Kidney epithelial cell (primary cell): ENCODE measurements around the gene GABRB3. TPM values are rescaled to one million over a fixed set of nuclear protein-coding genes. Genes with fewer than 3 reads are reported as not detected.

Experiments
- DNase-seq: peaks from one replicate; pipeline ENCODE4 v3.0.0-alpha.2; 2010; ENCODE audit warnings: low read depth
- H3K27me3 ChIP-seq: 2 replicates; pipeline ENCODE4 v1.6.0; 2011; ENCODE audit warnings: low read length; ENCODE audit not compliant: control insufficient read depth, insufficient read depth
- H3K36me3 ChIP-seq: 2 replicates; pipeline ENCODE4 v1.5.1; 2011; ENCODE audit warnings: low read length; ENCODE audit not compliant: control insufficient read depth, insufficient read depth
- H3K4me3 ChIP-seq: 2 replicates; pipeline ENCODE4 v1.5.1; 2011; ENCODE audit warnings: low read depth, mild to moderate bottlenecking, control low read depth, low read length
- CTCF ChIP-seq: IDR thresholded peaks from 2 replicates; pipeline ENCODE4 v1.5.1; 2011; ENCODE audit warnings: mild to moderate bottlenecking, moderate library complexity, low read length, control low read depth, inconsistent platforms; ENCODE audit not compliant: insufficient read depth, poor library complexity, severe bottlenecking
- total RNA-seq: library from RNA; depleted of rRNA; stranded (reverse); fragments of >200 nt; gene quantifications from 2 replicates; pipeline ENCODE4 v1.2.3, GENCODE V29; 2015

Gene GABRB3
- total RNA-seq, 1 donor from 2014 or later: 0.21 TPM

GRCh38 chr15:26644948-26645347 lies 127.9 kb downstream of the GABRB3 start:
- TF ChIP-seq CTCF: no peak
- DNase-seq: no peak
- Histone ChIP-seq H3K27me3 (no peaks in the 10 kb centered on the region), H3K36me3 (no peaks in the 10 kb centered on the region), H3K4me3 (no peak overlapping the region)

- no peaks in the 10 kb centered on the region for H3K36me3 ChIP-seq
- no peaks in the 10 kb centered on the region for H3K27me3 ChIP-seq
- no peak for DNase-seq
- no peak for TF ChIP-seq CTCF
- H3K4me3 ChIP-seq: no peak overlapping the region
Observed at GRCh38 chr15:26641144-26641543, 131.7 kb downstream of the GABRB3 start.

- Histone ChIP-seq H3K36me3 (no peaks in the 10 kb centered on the region), H3K27me3 (no peaks in the 10 kb centered on the region), H3K4me3 (no peak overlapping the region)
- TF ChIP-seq CTCF: no peak
- DNase-seq: no peak
Observed at GRCh38 chr15:26640601-26641000, 132.3 kb downstream of the GABRB3 start.

- Histone ChIP-seq H3K36me3 (no peaks in the 10 kb centered on the region), H3K4me3 (no peak overlapping the region), H3K27me3 (no peaks in the 10 kb centered on the region)
- no peak for DNase-seq
- TF ChIP-seq CTCF: no peak
Observed at GRCh38 chr15:26639966-26640365, 132.9 kb downstream of the GABRB3 start.

- no peaks in the 10 kb centered on the region for H3K36me3 ChIP-seq
- TF ChIP-seq CTCF: no peak
- no peak for DNase-seq
- H3K4me3 ChIP-seq: no peak overlapping the region
- H3K27me3 ChIP-seq: no peaks in the 10 kb centered on the region
Observed at GRCh38 chr15:26635614-26636013, 137.3 kb downstream of the GABRB3 start.

- Histone ChIP-seq H3K4me3 (no peak overlapping the region), H3K36me3 (no peaks in the 10 kb centered on the region), H3K27me3 (no peaks in the 10 kb centered on the region)
- TF ChIP-seq CTCF: no peak
- no peak for DNase-seq
Observed at GRCh38 chr15:26635105-26635504, 137.8 kb downstream of the GABRB3 start.
